HEK293 (cell line): ENCODE data around the gene RIPK3.

ENCODE experiments used
- CTCF ChIA-PET: fragments of 350-600 bp; formaldehyde crosslinking; extraction: SDS; loops from one replicate; lab custom pipeline; 2021; ENCODE audit warnings: antibody characterized with exemption; lab: Yijun Ruan, JAX
- POLR2A ChIA-PET: fragments of 300-600 bp; formaldehyde crosslinking; extraction: SDS; loops from one replicate; lab custom pipeline; 2020; ENCODE audit warnings: antibody characterized with exemption, inconsistent platforms; lab: Yijun Ruan, JAX
- H3K27ac ChIP-seq: fragments of 200-500 bp; sonication (Bioruptor generic); 2 replicates; pipeline ENCODE4 v1.5.1; 2014; ENCODE audit warnings: low read depth, low read length, control low read depth, inconsistent platforms; ENCODE audit errors: extremely low read depth
- H3K36me3 ChIP-seq, 2 experiments: fragments of 200-500 bp in 1 of 2; sonication (Bioruptor generic) in 1 of 2; 1 replicate in 1 of 2; 2 replicates in 1 of 2; pipeline ENCODE4 v1.5.1; 2014 to 2017; ENCODE audit warnings: inconsistent platforms in 2 of 2, low read length in 2 of 2; ENCODE audit not compliant: control insufficient read depth in 2 of 2, insufficient read depth in 1 of 2
- H3K4me1 ChIP-seq: fragments of 200-500 bp; sonication (Bioruptor generic); 2 replicates; pipeline ENCODE4 v1.5.1; 2014; ENCODE audit warnings: mild to moderate bottlenecking, low read length, inconsistent platforms; ENCODE audit not compliant: control insufficient read depth, insufficient read depth
- H3K4me3 ChIP-seq: 2 replicates; pipeline ENCODE4 v1.5.1; 2011; ENCODE audit warnings: low read depth, mild to moderate bottlenecking, control low read depth, low read length, moderate library complexity
- H3K9me3 ChIP-seq: fragments of 200-500 bp; sonication (Bioruptor generic); 2 replicates; pipeline ENCODE4 v1.5.1; 2014; ENCODE audit warnings: low read depth, low read length, inconsistent platforms; ENCODE audit not compliant: control insufficient read depth, insufficient read depth
- EGR2 ChIP-seq: fragments of 450-650 bp; formaldehyde crosslinking; IDR thresholded peaks from 2 replicates; pipeline ENCODE4 v1.5.1; 2016; ENCODE audit warnings: low read depth, missing biosample characterization, missing genetic modification characterization
- TSHZ1 ChIP-seq: fragments of 450-650 bp; formaldehyde crosslinking; IDR thresholded peaks from 2 replicates; pipeline ENCODE4 v1.5.1; 2016; ENCODE audit warnings: missing biosample characterization, missing genetic modification characterization, borderline replicate concordance
- ZBTB1 ChIP-seq: fragments of 450-650 bp; formaldehyde crosslinking; IDR thresholded peaks from 2 replicates; pipeline ENCODE4 v1.5.1; 2016; ENCODE audit warnings: missing biosample characterization, missing genetic modification characterization
- ZBTB21 ChIP-seq: fragments of 450-650 bp; formaldehyde crosslinking; IDR thresholded peaks from 2 replicates; pipeline ENCODE4 v1.5.1; 2017; ENCODE audit warnings: missing biosample characterization, missing genetic modification characterization
- ZNF112 ChIP-seq: fragments of 450-650 bp; formaldehyde crosslinking; IDR thresholded peaks from 2 replicates; pipeline ENCODE4 v1.5.0; 2017; ENCODE audit warnings: missing biosample characterization, missing genetic modification characterization
- ZNF19 ChIP-seq: fragments of 450-650 bp; formaldehyde crosslinking; IDR thresholded peaks from 2 replicates; pipeline ENCODE4; 2016; ENCODE audit warnings: missing biosample characterization, missing genetic modification characterization, low read depth
- ZNF211 ChIP-seq: fragments of 450-650 bp; formaldehyde crosslinking; IDR thresholded peaks from 2 replicates; pipeline ENCODE4 v1.5.1; 2016; ENCODE audit warnings: low read depth, missing biosample characterization, missing genetic modification characterization
- ZNF239 ChIP-seq: fragments of 450-650 bp; formaldehyde crosslinking; IDR thresholded peaks from 2 replicates; pipeline ENCODE4 v1.5.1; 2016; ENCODE audit warnings: missing biosample characterization, missing genetic modification characterization
- ZNF26 ChIP-seq: fragments of 450-650 bp; formaldehyde crosslinking; IDR thresholded peaks from 2 replicates; pipeline ENCODE4 v1.5.1; 2016; ENCODE audit warnings: missing biosample characterization, missing genetic modification characterization
- ZNF398 ChIP-seq: fragments of 450-650 bp; formaldehyde crosslinking; IDR thresholded peaks from 2 replicates; pipeline ENCODE4 v1.5.1; 2017; ENCODE audit warnings: missing biosample characterization, missing genetic modification characterization
- ZNF433 ChIP-seq: fragments of 450-650 bp; formaldehyde crosslinking; IDR thresholded peaks from 2 replicates; pipeline ENCODE4 v1.5.1; 2016; ENCODE audit warnings: missing biosample characterization, missing genetic modification characterization, low read depth
- ZNF530 ChIP-seq: fragments of 450-650 bp; formaldehyde crosslinking; IDR thresholded peaks from 2 replicates; pipeline ENCODE4 v1.5.1; 2016; ENCODE audit warnings: low read depth, missing biosample characterization, missing genetic modification characterization
- ZNF544 ChIP-seq: fragments of 450-650 bp; formaldehyde crosslinking; IDR thresholded peaks from 2 replicates; pipeline ENCODE4 v1.5.0; 2017; ENCODE audit warnings: missing biosample characterization, missing genetic modification characterization
- ZNF580 ChIP-seq: fragments of 450-650 bp; formaldehyde crosslinking; IDR thresholded peaks from 2 replicates; pipeline ENCODE4 v1.5.1; 2016; ENCODE audit warnings: missing biosample characterization, missing genetic modification characterization
- ZNF629 ChIP-seq: fragments of 450-650 bp; formaldehyde crosslinking; IDR thresholded peaks from 2 replicates; pipeline ENCODE4 v1.5.1; 2017; ENCODE audit warnings: missing biosample characterization, missing genetic modification characterization
- ZNF658 ChIP-seq: fragments of 450-650 bp; formaldehyde crosslinking; IDR thresholded peaks from 2 replicates; pipeline ENCODE4; 2016; ENCODE audit warnings: missing biosample characterization, missing genetic modification characterization
- ZNF785 ChIP-seq: fragments of 450-650 bp; formaldehyde crosslinking; IDR thresholded peaks from 2 replicates; pipeline ENCODE4 v1.5.1; 2016; ENCODE audit warnings: missing biosample characterization, missing genetic modification characterization
- ZNF791 ChIP-seq: fragments of 450-650 bp; formaldehyde crosslinking; IDR thresholded peaks from 2 replicates; pipeline ENCODE4 v1.5.1; 2016; ENCODE audit warnings: missing biosample characterization, missing genetic modification characterization

The RIPK3 gene

GRCh38 chr14:24337144-24337823, 2.5 kb downstream of the RIPK3 start (continued):
- no peak for TF ChIP-seq ZNF398 (tag by site-specific recombination)
- TF ChIP-seq, all 188 proteins: peak for 1

GRCh38 chr14:24335461-24336171, 4.2 kb downstream of the RIPK3 start:
- H3K9me3 ChIP-seq = no peaks in the 10 kb centered on the region
- H3K4me3 ChIP-seq = no peak overlapping the region
- no peaks in the 10 kb centered on the region for H3K36me3 ChIP-seq
- TF ChIP-seq ZNF629 (tag by site-specific recombination) = no peak
- no peak for TF ChIP-seq ZNF433 (tag by site-specific recombination)
- no peak for TF ChIP-seq ZNF785 (tag by site-specific recombination)
- no peak for TF ChIP-seq EGR2 (tag by site-specific recombination)
- TF ChIP-seq ZNF658 (tag by site-specific recombination) = no peak
- ChIA-PET POLR2A (interaction anchor here (1.5 kb wide), 1 partner anchor 96 kb away, joined by 8 read pairs; no protein-coding TSS in a partner anchor), CTCF (interaction anchor here (0.5 to 16.9 kb wide), 11 partner anchors 17 to 817 kb away, joined by 3 to 468 read pairs (median 3); partner anchors contain the start of genes CBLN3 and KHNYN)
- peaks cover 4% of the 10 kb centered on the region; the same call in 1 of the 2 replicates for H3K4me1 ChIP-seq
- no peak overlapping the region for H3K27ac ChIP-seq

GRCh38 chr14:24334431-24335291, 5.1 kb downstream of the RIPK3 start, which contains the start of gene ADCY4:
ADCY4 (minus strand) TSS chr14:24335071; CDS start chr14:24334652, 419 bp downstream.
- Histone ChIP-seq H3K4me1 (peaks cover 4% of the 10 kb centered on the region; the same call in 1 of the 2 replicates), H3K27ac (no peak within 1 kb of the TSS), H3K4me3 (no peak within 1 kb of the TSS), H3K9me3 (no peaks in the 10 kb centered on the region), H3K36me3 (no peaks in the 10 kb centered on the region)
- ChIA-PET CTCF (interaction anchor here (0.7 to 16.9 kb wide), 16 partner anchors 10 to 107 kb away, joined by 3 to 468 read pairs (median 9); partner anchors contain the start of genes CBLN3, KHNYN and TINF2), POLR2A (interaction anchor here (1.8 to 2.7 kb wide), 2 partner anchors 97 to 101 kb away, joined by 10 to 21 read pairs; no protein-coding TSS in a partner anchor)
- TF ChIP-seq ZNF112 (tag by site-specific recombination) (no peak), ZNF544 (tag by site-specific recombination) (no peak), ZNF19 (tag by site-specific recombination) (no peak), ZBTB1 (tag by site-specific recombination) (no peak), ZNF239 (no peak), ZNF530 (tag by site-specific recombination) (no peak), ZNF791 (tag by site-specific recombination) (no peak), ZBTB21 (tag by site-specific recombination) (no peak), ZNF580 (tag by site-specific recombination) (no peak), ZNF398 (tag by site-specific recombination) (no peak), TSHZ1 (tag by site-specific recombination) (no peak), ZNF26 (no peak), ZNF211 (tag by site-specific recombination) (no peak)
